HCT116 (cell line): ENCODE results near the gene GRIP2. TPM values are rescaled to one million over a fixed set of nuclear protein-coding genes. Genes with fewer than 3 reads are reported as not detected.
"Not testable (repeated sequence)": the region's sequence is repeated elsewhere in the genome, so short reads cannot be mapped to it uniquely, and the experiment has no call there.

Experiments used
- ATAC-seq: fragments of 200-7000 bp; cut with Tn5 transposase; 2 replicates; pipeline ENCODE4 v1.9.1; 2020; ENCODE audit warnings: mild to moderate bottlenecking, moderate library complexity
- BruUV-seq: library from RNA; stranded (reverse); fragments of 400-500 nt; replicated peaks from 2 replicates; lab custom pipeline; 2021; lab: Mats Ljungman, UMichigan
- CTCF ChIA-PET: fragments of 300-600 bp; sonication (Branson Sonifier 250); formaldehyde crosslinking; loops from one replicate; lab custom pipeline; 2021; ENCODE audit warnings: antibody characterized with exemption; lab: Charles Lee
- POLR2A ChIA-PET: fragments of 300-600, 350-600 bp; sonication (Branson Sonifier 250); formaldehyde crosslinking; loops from one replicate; lab custom pipeline; 2021; ENCODE audit warnings: antibody characterized with exemption; lab: Charles Lee
- RAD21 ChIA-PET, 2 experiments: fragments of 300-600 bp; sonication (Branson Sonifier 250); formaldehyde crosslinking; loops; one replicate each; lab custom pipeline; 2023; ENCODE audit warnings: low total read pairs in 2 of 2; ENCODE audit not compliant: uncharacterized antibody in 2 of 2, unreplicated experiment in 2 of 2, low non-redundant PET in 1 of 2; lab: Charles Lee
- DNase-seq: peaks from one replicate; pipeline ENCODE4 v3.0.0-alpha.2; 2010; ENCODE audit warnings: low read depth, low spot score
- H2AFZ ChIP-seq: fragments of 200-600 bp; shearing (Covaris generic), sonication (generic); 2 replicates; pipeline ENCODE4 v1.6.1; 2017; ENCODE audit warnings: low read depth, mixed run types, mixed read lengths, antibody characterized with exemption, low read length; ENCODE audit not compliant: poor library complexity, severe bottlenecking
- H3K27ac ChIP-seq: 2 replicates; pipeline ENCODE4 v1.5.1; 2012; ENCODE audit warnings: low read depth, low read length
- H3K27me3 ChIP-seq: fragments of 200-600 bp; sonication (generic); 2 replicates; pipeline ENCODE4 v1.6.1; 2016; ENCODE audit warnings: mixed run types, low read length, mixed read lengths; ENCODE audit not compliant: insufficient read depth
- H3K36me3 ChIP-seq, 2 experiments: fragments of 200-500 bp in 1 of 2; fragments of 200-600 bp in 1 of 2; sonication (Bioruptor generic) in 1 of 2; sonication (generic) in 1 of 2; 2 replicates each; pipeline versions ENCODE4 v1.5.1 to v1.6.1; 2014 to 2016; ENCODE audit warnings: low read length in 2 of 2, inconsistent platforms in 1 of 2, mixed read lengths in 1 of 2, mixed run types in 1 of 2; ENCODE audit not compliant: insufficient read depth in 2 of 2, control insufficient read depth in 1 of 2
- H3K4me1 ChIP-seq, 2 experiments: fragments of 200-600 bp in 1 of 2; sonication (generic) in 1 of 2; 2 replicates each; pipeline versions ENCODE4 v1.5.1 to v1.6.1; 2012 to 2017; ENCODE audit warnings: low read length in 2 of 2, inconsistent platforms in 1 of 2, mild to moderate bottlenecking in 1 of 2, mixed read lengths in 1 of 2, mixed run types in 1 of 2, moderate library complexity in 1 of 2; ENCODE audit not compliant: insufficient read depth in 2 of 2, control insufficient read depth in 1 of 2
- H3K4me2 ChIP-seq: fragments of 200-600 bp; sonication (generic); 2 replicates; pipeline ENCODE4 v1.6.1; 2017; ENCODE audit warnings: mixed run types, low read length, mixed read lengths
- H3K4me3 ChIP-seq, 2 experiments: fragments of 200-600 bp in 1 of 2; sonication (generic) in 1 of 2; replicated peaks in 1 of 2; 2 replicates each; pipeline ENCODE4 v1.5.1; 2011 to 2016; ENCODE audit warnings: low read length in 2 of 2, control low read depth in 1 of 2, low read depth in 1 of 2, mild to moderate bottlenecking in 1 of 2, mixed read lengths in 1 of 2, mixed run types in 1 of 2
- H3K79me2 ChIP-seq: fragments of 200-600 bp; sonication (generic); 2 replicates; pipeline ENCODE4 v1.6.1; 2017; ENCODE audit warnings: mild to moderate bottlenecking, mixed run types, low read length, moderate library complexity, mixed read lengths; ENCODE audit not compliant: insufficient read depth
- H3K9ac ChIP-seq: fragments of 200-600 bp; sonication (generic); 2 replicates; pipeline ENCODE4 v1.6.1; 2016; ENCODE audit warnings: low read length, mixed read lengths
- H3K9me2 ChIP-seq: fragments of 200-600 bp; sonication (generic), shearing (Covaris generic); 2 replicates; pipeline ENCODE4 v1.6.1; 2017; ENCODE audit warnings: mixed run types, mild to moderate bottlenecking, moderate library complexity; ENCODE audit not compliant: insufficient read depth
- H3K9me3 ChIP-seq, 2 experiments: fragments of 200-500 bp in 1 of 2; fragments of 200-600 bp in 1 of 2; sonication (Bioruptor generic) in 1 of 2; sonication (generic) in 1 of 2; 2 replicates each; pipeline ENCODE4 v1.6.1; 2014 to 2017; ENCODE audit warnings: low read length in 2 of 2, mixed read lengths in 2 of 2, inconsistent platforms in 1 of 2, low read depth in 1 of 2, mild to moderate bottlenecking in 1 of 2, mixed run types in 1 of 2, moderate library complexity in 1 of 2; ENCODE audit not compliant: control insufficient read depth in 1 of 2, insufficient read depth in 1 of 2
- H4K20me1 ChIP-seq: fragments of 200-600 bp; sonication (generic), shearing (Covaris generic); 2 replicates; pipeline ENCODE4 v1.6.1; 2017; ENCODE audit warnings: mixed run types, mild to moderate bottlenecking, moderate library complexity; ENCODE audit not compliant: insufficient read depth
- ATF3 ChIP-seq: IDR thresholded peaks from 2 replicates; pipeline ENCODE4 v1.6.1; 2012
- CBX3 ChIP-seq: IDR thresholded peaks from 2 replicates; pipeline ENCODE4 v1.6.1; 2012; ENCODE audit warnings: low read depth
- CEBPB ChIP-seq: IDR thresholded peaks from 2 replicates; pipeline ENCODE4 v1.6.1; 2012; ENCODE audit warnings: low read depth
- ELF1 ChIP-seq: IDR thresholded peaks from 2 replicates; pipeline ENCODE4 v1.6.1; 2012; ENCODE audit warnings: low read depth, borderline replicate concordance
- EZH2phosphoT487 ChIP-seq: fragments of 200-600 bp; IDR thresholded peaks from 2 replicates; pipeline ENCODE4 v1.6.1; 2018; ENCODE audit warnings: antibody characterized with exemption, borderline replicate concordance
- FOSL1 ChIP-seq: IDR thresholded peaks from 2 replicates; pipeline ENCODE4 v1.6.1; 2012; ENCODE audit warnings: low read depth
- JUND ChIP-seq: IDR thresholded peaks from 2 replicates; pipeline ENCODE4 v1.6.1; 2012
- POLR2A ChIP-seq: IDR thresholded peaks from 2 replicates; pipeline ENCODE4 v1.7.0; 2011; ENCODE audit warnings: borderline replicate concordance; ENCODE audit not compliant: insufficient read depth, insufficient read length; ENCODE audit errors: extremely low read depth
- SIN3A ChIP-seq: IDR thresholded peaks from 2 replicates; pipeline ENCODE4 v1.6.1; 2012; ENCODE audit warnings: low read depth
- SRF ChIP-seq: IDR thresholded peaks from 2 replicates; pipeline ENCODE4 v1.6.1; 2012; ENCODE audit warnings: low read depth
- TCF7L2 ChIP-seq: IDR thresholded peaks from 2 replicates; pipeline ENCODE4 v1.7.0; 2011; ENCODE audit warnings: borderline replicate concordance, inconsistent platforms; ENCODE audit not compliant: insufficient read depth, insufficient read length; ENCODE audit errors: extremely low read depth
- ZBTB33 ChIP-seq: IDR thresholded peaks from 2 replicates; pipeline ENCODE4 v1.6.1; 2011; ENCODE audit warnings: mild to moderate bottlenecking, low read length, moderate library complexity; ENCODE audit not compliant: insufficient replicate concordance; ENCODE audit errors: extremely low read depth
- ZFX ChIP-seq: fragments of 450-650 bp; IDR thresholded peaks from 2 replicates; pipeline ENCODE4 v1.6.1; 2017
- ZNF274 ChIP-seq: fragments of 200-500 bp; sonication (Bioruptor generic); IDR thresholded peaks from 2 replicates; pipeline ENCODE4 v1.6.1; 2014; ENCODE audit warnings: mild to moderate bottlenecking, low read depth, low read length, inconsistent platforms
- intact Hi-C: fragments of 100-400 bp; cut with micrococcal nuclease; formaldehyde crosslinking; loops from 2 replicates; pipeline ENCODE4 v1.10.0; 2022
- total RNA-seq: library from RNA; stranded (reverse); gene quantifications from one replicate; pipeline ENCODE4 v1.2.1, GENCODE V29; 2021; ENCODE audit not compliant: unreplicated experiment

Gene GRIP2
- total RNA-seq, 1 experiment from 2014 or later: 0.34 TPM

GRCh38 chr3:14516738-14517345 is 23.3 kb downstream of the GRIP2 start:
- no peaks in the 10 kb centered on the region for H3K4me1 ChIP-seq
- ChIA-PET CTCF (no interaction called here), POLR2A (no interaction called here), RAD21 (no interaction called here)
- no peak overlapping the region for H3K9ac ChIP-seq
- H2AFZ ChIP-seq: no peak overlapping the region
- no peak overlapping the region for H3K4me3 ChIP-seq
- H3K79me2 ChIP-seq: no peaks in the 10 kb centered on the region
- ATAC-seq: no peak
- H3K9me3 ChIP-seq: no peaks in the 10 kb centered on the region
- no peaks in the 10 kb centered on the region for H3K36me3 ChIP-seq
- DNase-seq: no peak
- no peak overlapping the region for H3K4me2 ChIP-seq
- intact Hi-C loops: no loop called here
- BruUV-seq: no TSS peak
- no peaks in the 10 kb centered on the region for H4K20me1 ChIP-seq
- TF ChIP-seq CEBPB: no peak
- no peak for TF ChIP-seq SIN3A
- TF ChIP-seq, all 23 proteins: peak for 0
- H3K27me3 ChIP-seq: no peaks in the 10 kb centered on the region
- H3K27ac ChIP-seq: no peak overlapping the region
- H3K9me2 ChIP-seq: no peaks in the 10 kb centered on the region

- DNase-seq: not testable (repeated sequence)
Measured at GRCh38 chr3:14515526-14515925, 24.6 kb downstream of the GRIP2 start.

GRCh38 chr3:14514323-14514720 is 25.8 kb downstream of the GRIP2 start:
- no peak for ATAC-seq
- no peak overlapping the region for H3K27ac ChIP-seq
- CTCF ChIA-PET: no interaction called here
- no peaks in the 10 kb centered on the region for H3K27me3 ChIP-seq
- BruUV-seq: no TSS peak
- no peak overlapping the region for H3K4me2 ChIP-seq
- no peaks in the 10 kb centered on the region for H3K4me1 ChIP-seq
- no peaks in the 10 kb centered on the region for H3K9me2 ChIP-seq
- no peaks in the 10 kb centered on the region for H3K79me2 ChIP-seq
- no peak overlapping the region for H3K9ac ChIP-seq
- POLR2A ChIA-PET: no interaction called here
- intact Hi-C loops: no loop called here
- no peak overlapping the region for H2AFZ ChIP-seq
- DNase-seq: no peak
- no peaks in the 10 kb centered on the region for H4K20me1 ChIP-seq
- H3K9me3 ChIP-seq: no peaks in the 10 kb centered on the region
- RAD21 ChIA-PET: no interaction called here
- no peaks in the 10 kb centered on the region for H3K36me3 ChIP-seq
- no peak overlapping the region for H3K4me3 ChIP-seq
- TF ChIP-seq SRF (no peak), POLR2A (no peak), JUND (no peak), SIN3A (no peak), TCF7L2 (no peak), ELF1 (no peak), ATF3 (no peak), ZBTB33 (no peak), CBX3 (no peak), ZFX (no peak), FOSL1 (no peak), EZH2phosphoT487 (no peak), ZNF274 (no peak)

More at GRCh38 chr3:14515526-14515925, 24.6 kb downstream of the GRIP2 start:
- H3K9ac ChIP-seq, intact Hi-C loops, ATAC-seq, CTCF ChIA-PET, H3K36me3 ChIP-seq, H3K79me2 ChIP-seq, H3K4me3 ChIP-seq, H2AFZ ChIP-seq, H4K20me1 ChIP-seq, RAD21 ChIA-PET, POLR2A ChIA-PET, H3K9me2 ChIP-seq, H3K4me2 ChIP-seq, H3K4me1 ChIP-seq, H3K27ac ChIP-seq, BruUV-seq, H3K9me3 ChIP-seq, H3K27me3 ChIP-seq: not testable (repeated sequence)
